ENCODE measurements around the gene AKR1E2. TPM values are rescaled to one million over a fixed set of nuclear protein-coding genes. Genes with fewer than 3 reads are reported as not detected.

Gene AKR1E2
- 8.2 and 9.0 TPM in 2 replicates for total RNA-seq

DNA sequence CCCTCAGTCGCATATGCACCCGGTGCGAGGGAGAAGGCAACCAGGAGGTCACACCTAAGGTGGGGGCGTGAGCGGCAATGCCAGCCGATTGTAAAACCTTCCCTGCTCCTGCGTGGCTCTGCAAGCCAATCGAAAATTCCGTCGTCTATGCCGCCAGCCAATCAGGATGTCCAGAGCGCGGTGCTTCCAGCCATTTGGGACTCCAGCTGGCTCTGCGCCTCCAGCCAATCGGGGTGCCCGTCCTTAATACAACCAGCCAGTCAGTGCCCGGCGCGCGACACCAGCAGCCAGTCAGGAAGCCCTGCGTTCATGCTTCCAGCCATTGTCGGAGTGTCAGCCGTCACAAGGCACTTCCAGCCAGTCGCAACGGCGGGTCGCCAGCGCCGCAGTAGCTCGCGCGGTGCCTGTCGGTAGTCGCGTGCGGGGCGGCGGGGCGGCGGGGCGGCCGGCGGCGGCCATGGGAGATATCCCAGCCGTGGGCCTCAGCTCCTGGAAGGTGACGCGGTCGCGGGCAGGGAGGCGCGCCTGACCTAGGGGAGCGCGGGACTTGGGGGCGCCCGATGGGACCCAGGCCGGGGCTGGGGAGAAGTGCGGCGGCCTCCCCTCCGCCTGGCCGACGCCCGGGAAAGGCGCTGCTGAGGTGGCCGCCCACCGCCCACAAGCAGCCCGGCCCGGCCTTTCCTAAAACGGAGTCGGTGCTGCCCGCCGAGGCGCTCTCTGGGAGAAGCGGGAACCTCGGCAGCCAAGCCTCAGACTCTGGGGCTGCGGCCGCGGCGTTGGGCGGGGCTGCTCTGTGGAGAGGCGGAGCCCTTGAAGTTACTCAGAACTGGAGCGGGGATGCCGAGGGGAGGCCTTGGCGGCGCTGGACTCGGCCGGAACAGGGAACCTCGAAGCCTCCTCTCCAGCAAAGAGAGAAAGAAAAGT is at the start of gene AKR1E2:
TSS of gene AKR1E2 (plus strand) at position 340 of the 924 bp plus-strand sequence. CDS start at position 458, 118 bp downstream.
- intact Hi-C loops (cut with micrococcal nuclease), result loop anchor here (1.0 to 10.0 kb wide), 9 partner anchors 9 to 989 kb away; partner anchors contain the start of gene GDI2

DNA sequence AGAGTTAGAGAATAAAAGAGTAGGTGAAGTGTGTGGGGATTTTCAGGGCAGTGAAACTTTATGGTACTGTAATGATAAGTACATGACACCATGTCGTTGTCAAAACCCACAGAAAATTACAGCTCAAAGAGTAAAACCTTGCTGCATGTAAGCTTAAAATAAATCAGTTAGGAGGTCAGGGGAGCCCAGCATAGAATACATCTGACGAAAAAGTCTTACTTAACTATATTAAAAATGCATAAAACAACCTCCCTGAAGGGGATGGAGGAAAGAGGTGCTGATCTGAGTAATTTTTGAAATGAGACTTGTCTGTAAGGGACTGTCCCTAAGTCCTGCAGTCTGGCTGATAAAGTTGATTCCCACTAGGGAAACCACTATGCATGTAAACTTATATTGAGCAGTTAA is 49.8 kb upstream of the AKR1E2 start:
- intact Hi-C loops (cut with micrococcal nuclease), result no loop called here

- intact Hi-C loops (cut with micrococcal nuclease), result no loop called here
Observed at GRCh38 chr10:4778761-4779160, 47.2 kb upstream of the AKR1E2 start.

DNA sequence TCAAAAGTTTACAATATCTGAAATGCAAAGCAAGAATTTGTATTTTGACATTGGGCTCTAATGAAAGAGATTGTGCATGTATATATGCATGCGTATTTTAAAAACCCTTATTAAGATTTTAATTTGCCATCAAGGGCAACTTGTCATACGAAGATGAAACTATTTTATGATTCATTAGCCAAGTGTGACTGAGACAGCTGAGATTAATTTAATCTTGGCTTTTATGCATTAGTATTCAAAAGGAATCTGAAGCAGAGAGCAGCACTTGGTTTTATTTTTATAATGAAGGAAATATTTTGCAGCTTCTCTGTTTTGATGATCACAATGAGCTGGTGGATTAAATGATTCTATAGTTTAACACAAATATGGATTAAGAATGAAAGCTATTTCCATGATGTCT is 45.9 kb upstream of the AKR1E2 start:
- intact Hi-C loops (cut with micrococcal nuclease), result no loop called here

DNA sequence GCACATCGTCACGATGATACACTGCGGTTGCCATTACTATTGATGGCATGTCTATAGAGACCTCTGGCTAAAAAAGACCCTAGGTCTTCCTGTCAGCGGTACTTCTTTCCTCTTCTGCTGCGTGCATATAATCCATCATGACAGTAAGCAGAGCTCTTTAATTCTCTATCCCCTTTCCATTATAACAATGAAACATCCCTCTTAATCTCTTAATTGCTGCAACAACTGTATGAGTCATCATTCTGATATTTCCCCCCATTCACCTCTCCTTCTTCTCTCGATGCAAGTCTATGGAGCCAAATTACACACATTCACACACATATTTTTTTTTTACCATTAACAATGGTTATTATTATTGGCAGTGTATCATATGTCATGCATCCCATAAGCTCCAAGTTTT is 45.2 kb upstream of the AKR1E2 start:
- intact Hi-C loops (cut with micrococcal nuclease), result no loop called here

- intact Hi-C loops (cut with micrococcal nuclease), result no loop called here
Observed at GRCh38 chr10:4781955-4782354, 44.1 kb upstream of the AKR1E2 start.

DNA sequence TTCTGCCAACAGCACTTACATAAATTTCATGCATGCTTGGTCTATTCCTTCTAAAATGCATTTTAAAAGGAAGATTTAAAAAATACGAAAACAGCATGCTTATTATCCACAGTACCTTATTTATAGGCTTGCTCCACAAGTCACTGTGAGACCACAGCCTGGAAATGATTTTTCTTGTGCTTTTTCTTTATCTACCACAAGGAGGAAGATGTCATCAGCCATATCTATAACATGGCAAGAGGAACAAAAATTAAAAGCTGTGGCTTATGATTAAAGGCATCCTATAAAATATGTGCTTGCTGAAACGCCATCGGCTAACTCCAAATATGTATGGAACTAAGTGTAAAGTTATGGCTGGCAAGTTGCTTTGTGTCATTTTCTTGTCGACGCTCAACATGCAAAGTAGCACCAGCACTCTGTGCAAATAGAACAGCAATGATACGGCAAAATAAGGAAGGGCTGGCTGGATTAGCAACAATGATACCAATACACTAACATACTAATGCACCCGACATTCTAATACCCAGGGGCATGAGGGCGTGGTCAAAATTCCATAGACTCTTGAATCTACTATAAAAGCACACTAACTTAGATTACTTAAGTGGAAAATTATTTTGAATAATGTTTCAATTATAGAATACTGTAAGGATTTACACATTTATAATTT is 41.2 kb upstream of the AKR1E2 start:
- intact Hi-C loops (cut with micrococcal nuclease), result no loop called here

- intact Hi-C loops (cut with micrococcal nuclease), result no loop called here
Observed at GRCh38 chr10:4786043-4786839, 39.8 kb upstream of the AKR1E2 start.

DNA sequence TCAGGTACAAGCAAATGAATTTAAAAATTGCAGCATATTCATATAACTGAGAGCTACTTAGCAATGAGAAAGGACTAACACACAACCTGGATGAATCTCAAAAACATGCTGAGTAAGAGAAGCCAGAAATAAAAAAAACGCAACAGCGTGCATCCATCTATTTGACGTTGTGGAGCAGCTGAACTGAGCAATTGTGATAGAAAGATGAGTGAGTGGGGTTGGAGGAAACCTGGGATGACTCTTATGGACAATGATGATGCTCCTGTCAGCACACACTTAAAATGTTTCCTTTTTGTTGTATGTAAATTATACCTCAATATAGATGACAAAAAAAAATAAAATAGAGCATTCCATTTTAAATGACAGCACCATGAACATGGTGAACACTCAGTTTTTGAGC is 36.0 kb upstream of the AKR1E2 start:
- intact Hi-C loops (cut with micrococcal nuclease), result no loop called here

DNA sequence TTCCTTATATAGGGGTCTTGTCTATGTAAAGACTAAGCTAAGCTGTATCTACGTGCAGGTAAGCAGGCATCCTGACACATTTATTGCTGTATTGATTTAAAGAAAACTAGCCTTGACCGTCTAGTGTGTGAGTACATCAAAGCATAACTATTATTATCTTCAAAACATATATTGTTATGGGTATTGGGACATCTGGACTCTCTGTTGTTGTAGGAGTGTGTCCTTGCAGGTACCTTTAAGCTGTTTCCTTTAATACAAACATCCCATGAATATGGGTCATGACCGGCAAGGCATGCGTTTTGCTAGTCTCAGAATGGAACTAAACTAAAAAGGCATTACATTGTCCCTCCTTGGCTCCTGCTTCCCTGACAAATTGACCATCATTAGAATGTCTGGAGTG is 35.1 kb upstream of the AKR1E2 start:
- intact Hi-C loops (cut with micrococcal nuclease), result no loop called here

GRCh38 chr10:4792381-4792780 is 33.6 kb upstream of the AKR1E2 start:
- intact Hi-C loops (cut with micrococcal nuclease), result no loop called here

- intact Hi-C loops (cut with micrococcal nuclease), result no loop called here
Observed at GRCh38 chr10:4801405-4801804, 24.6 kb upstream of the AKR1E2 start.

DNA sequence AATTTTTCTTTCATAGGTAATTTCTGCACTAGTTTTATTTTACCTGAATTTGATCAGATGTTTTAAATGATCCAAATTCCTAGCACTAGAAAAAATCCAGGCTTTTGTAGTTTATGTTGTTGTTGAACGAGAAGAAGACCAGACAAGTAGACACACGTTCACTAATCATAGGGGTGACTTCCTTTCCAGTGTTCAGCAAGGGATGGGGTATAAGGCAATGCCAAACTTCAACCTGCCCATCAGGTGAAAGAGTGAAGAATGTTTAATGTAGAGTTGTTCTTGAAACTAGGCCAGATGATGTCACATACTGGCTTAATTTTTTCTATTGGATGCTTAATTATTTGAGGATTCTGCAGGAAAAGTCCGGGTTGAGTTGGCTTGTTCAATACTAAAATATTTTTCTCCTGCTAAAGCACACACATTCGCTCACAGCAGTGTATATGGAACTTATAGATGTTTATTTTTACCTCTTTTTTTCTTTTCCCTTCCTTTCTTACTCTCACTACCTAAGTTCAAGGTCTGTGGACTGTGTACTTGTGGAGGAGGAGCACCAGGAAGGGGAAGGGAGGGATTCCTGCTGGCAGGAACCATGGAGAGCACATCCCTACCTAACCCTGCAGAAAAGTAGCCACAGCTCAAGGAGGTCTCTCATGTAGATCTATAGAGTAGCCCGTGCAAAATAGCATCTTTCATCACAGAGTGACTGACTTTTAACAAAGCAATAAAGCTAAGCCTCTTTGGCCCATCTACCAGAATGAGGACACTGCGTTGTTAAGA is 23.1 kb upstream of the AKR1E2 start:
- intact Hi-C loops (cut with micrococcal nuclease), result no loop called here

GRCh38 chr10:4803822-4804221 is 22.2 kb upstream of the AKR1E2 start:
- intact Hi-C loops (cut with micrococcal nuclease), result no loop called here

GRCh38 chr10:4804465-4804864 is 21.5 kb upstream of the AKR1E2 start:
- intact Hi-C loops (cut with micrococcal nuclease), result no loop called here

GRCh38 chr10:4806534-4806933 is 19.5 kb upstream of the AKR1E2 start:
- intact Hi-C loops (cut with micrococcal nuclease), result no loop called here

DNA sequence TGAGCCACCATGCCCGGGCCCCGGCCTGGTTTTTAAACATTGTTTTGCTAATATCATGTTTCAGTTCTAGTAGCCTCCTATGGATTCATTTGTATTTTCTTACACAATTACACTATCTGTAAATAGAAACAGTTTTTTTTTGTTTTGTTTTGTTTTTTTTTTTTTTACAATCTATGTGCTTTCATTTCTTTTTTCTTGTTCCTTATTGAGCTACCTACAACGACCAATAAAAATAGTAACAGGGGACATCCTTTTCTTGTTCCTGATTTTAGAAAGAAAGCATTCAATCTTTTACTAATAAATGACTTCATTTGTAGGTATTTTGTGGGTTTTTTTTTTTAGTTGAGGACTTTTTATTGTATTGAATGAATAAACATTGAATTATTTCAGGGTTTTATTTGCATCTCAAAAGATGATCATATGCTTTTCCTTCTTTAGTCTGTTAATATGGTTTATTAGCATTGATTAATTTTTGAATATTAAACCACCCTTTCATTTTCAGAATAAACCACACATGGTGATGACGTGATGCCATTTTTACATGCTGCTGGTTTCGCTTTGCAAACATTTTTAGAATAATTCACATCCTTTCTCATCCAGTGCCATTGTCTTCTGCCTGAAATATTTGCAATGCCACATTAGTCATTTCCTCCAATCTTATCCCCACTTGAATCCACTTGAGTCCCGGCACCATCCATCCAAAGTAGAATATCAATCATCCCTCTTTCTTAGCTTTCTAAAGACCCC is 18.1 kb upstream of the AKR1E2 start:
- intact Hi-C loops (cut with micrococcal nuclease), result no loop called here

DNA sequence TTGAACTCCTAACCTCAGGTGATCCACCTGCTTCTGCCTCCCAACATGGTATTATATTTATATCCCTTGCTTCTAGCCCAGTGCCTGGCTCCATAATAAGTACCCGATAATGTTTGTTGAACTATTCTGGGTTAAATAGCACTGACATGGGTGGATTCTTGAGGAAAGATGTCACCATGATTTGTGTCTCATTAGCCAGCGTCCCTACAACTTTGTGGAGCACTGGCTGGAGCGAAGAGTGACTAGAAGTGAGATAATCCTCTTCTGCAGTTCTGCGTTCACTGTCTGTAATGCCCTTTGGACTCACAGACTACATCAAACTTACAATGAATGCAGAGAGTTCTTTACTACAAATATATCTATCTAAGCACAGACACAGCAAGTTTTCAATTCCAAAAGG is 16.9 kb upstream of the AKR1E2 start:
- intact Hi-C loops (cut with micrococcal nuclease), result no loop called here

DNA sequence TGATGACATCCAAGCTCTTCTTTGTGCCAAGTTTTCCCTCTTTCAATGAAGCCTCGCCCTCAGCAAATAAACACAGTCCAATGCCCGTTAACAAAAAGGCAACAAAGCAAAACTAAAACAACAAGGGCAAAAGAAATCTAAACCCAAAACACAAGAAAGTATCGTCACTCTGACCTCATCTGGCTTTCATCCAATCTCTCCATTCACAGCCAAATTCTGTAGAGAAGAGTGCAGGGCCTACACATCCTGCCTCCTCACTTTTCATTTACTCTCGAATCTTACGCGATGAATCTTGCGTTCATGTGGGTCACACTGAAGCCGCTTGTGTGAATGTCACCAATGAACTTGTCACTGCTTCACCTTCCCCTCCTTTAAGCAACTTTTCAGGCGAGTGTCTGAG is 15.9 kb upstream of the AKR1E2 start:
- intact Hi-C loops (cut with micrococcal nuclease), result no loop called here

- intact Hi-C loops (cut with micrococcal nuclease), result no loop called here
Observed at GRCh38 chr10:4812046-4812445, 14.0 kb upstream of the AKR1E2 start.
